ENCODE results near the gene HOXA4.

HOXA4 gene

GRCh38 chr7:27088002-27088922 is 42.3 kb downstream of the HOXA4 start:
- DNase-seq = no peak

GRCh38 chr7:27083646-27084045 is 46.9 kb downstream of the HOXA4 start:
- no peak for DNase-seq

- DNase-seq = no peak
Observed at GRCh38 chr7:27082171-27082570, 48.4 kb downstream of the HOXA4 start.

DNA sequence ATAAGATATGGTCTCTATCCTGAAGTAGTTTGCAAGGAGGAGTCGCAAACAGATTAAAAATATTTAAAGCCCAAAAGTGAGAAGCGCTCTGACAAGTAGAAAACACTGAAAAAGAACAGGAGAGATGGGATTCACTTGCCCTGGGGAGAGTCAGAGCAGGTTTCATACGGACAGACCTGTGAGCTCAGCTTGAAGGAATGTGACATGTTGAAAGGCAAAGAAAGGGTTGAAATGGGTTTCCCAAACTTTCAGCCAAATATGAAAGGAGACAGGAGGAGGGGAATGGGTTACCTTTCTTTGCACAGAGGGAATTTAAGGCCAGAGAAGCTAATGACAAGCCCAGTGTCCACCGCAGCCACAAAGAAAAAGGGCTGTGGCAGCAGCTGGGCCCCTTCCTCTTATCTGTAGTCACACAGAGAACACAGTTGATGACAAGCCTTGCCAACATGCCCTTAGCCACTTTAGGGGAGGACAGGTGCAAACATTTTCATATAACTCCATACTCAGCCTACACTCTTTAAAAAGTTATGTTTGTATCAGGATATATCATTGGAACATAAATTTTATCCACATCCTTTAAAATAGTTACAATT is 49.6 kb downstream of the HOXA4 start:
- no peak for DNase-seq

DNA sequence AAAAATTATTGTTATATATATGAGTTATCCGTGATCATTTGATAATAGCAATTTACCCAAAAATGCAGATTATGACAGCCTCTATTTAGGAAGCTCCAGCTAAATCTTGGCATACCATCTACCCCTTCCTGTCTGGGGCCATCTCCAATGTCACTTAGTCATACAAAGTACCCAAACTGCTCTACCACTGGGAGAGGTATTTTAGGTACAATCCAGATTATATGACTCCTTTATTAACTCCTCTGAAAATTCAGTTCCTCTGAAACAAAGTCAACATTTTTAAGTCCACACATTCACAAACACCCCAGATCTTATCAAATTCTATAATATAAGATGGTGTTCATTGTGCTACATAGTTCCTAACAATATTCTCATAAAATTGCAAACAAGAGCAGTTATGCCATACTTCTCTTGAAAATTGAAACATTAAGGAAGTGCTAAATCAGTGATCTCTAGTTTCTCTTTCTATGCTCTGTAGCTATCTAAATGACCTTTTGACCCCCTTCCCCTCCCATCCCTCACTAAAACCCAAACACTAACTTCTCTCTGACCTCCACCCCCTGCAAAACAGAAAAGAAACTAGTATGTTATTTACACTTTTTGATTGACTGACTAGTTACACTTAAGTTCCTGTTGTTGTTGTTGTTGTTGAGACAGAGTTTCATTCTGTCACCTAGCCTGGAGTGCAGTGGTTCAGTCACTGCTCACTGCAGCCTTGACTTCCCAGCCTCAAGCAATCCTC is 51.2 kb downstream of the HOXA4 start:
- no peak for DNase-seq

GRCh38 chr7:27078616-27079233 is 51.8 kb downstream of the HOXA4 start:
- DNase-seq = no peak

Data from Kasumi-1 (cell line).